Iris pigment epithelial cell (primary cell): ENCODE data around the gene OR51S1.
A peak's percentile ranks its signal among the peaks of the same experiment; 100 is the strongest.
"Not testable (repeated sequence)": the region's sequence is repeated elsewhere in the genome, so short reads cannot be mapped to it uniquely, and the experiment has no call there.

ENCODE experiments used
- DNase-seq: peaks from one replicate; pipeline ENCODE4 v3.0.0-alpha.2; 2011; ENCODE audit warnings: low read depth

Gene OR51S1

DNA sequence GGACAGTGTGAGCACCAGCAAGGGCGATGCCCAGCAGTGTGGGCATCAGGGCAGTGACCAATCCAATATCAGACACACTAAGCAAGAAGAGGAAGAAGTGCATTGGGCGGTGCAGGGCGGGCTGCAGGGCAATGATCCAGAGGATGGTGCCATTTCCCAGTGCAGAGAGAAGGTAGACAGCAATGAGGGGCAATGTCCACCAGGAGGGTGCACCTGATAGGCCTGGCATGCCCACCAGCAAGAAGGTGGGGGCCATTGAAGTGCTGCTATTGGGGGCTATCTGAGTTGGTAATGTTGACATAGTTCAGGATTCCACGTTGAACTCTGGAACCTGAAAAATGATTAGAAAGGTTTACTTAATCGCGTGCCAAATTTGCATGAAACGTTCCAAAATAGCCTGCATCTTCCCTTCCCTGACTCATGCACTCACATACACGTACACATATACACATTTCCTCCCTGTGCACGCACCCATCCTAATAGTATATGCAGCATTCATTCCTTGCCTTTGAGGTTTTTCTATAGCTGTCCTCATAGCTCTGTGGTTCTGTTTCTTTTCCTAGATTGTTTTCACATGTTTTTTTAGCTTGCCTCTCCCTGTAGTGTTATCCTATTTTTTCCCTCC is at the start of gene OR51S1:
Gene OR51S1 (minus strand): TSS at position 301 of the 625 bp plus-strand sequence. CDS start 0 bp downstream, at position 301.
- DNase-seq, result no peak

DNA sequence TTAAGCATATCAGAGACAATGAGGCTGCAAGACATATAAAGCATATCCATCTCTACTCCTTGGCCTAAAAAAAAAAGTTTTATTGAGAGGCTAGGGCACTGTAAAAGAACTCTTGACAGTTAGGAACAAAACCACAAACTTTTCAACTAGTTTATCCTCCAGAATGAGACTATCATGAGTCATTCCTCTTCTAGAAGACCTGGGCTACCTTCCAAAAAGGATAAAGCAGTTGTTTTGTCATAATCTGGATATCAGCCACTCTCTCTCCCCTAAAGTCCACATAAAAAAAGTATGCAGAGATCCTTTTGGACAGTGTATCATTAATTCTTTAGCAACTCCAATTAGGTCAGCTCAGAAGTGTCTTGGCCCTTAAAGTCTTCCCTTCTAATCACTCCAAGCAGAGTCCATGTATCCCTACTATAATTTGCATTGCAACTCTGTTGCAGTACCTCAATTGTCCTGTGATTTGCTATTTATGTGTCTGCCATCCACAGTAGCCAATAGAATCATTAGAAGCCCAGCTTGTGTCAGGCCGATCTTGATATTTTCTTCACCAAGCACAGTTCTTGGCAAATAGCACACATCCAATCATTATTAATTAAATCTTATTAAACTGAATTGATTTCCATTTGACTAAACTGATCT is 43.1 kb upstream of the OR51S1 start:
- DNase-seq, result peak; percentile 89

DNA sequence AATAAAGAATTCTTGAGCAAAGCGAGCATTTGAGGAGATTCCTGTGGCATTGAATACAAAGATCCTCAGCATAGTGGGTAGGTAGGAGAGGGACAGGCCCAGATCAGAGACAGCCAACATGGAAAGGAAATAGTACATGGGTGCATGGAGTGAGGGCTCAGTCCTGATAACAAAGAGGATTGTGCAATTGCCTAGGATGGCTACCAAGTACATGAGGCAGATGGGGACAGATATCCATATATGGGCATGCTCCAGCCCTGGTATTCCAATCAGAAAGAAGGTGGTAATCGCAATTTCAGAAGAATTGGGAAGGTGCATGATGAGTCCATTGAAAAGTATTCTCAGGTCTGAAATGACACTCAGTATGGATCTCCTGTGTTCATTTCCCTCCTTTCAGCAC is 41.3 kb upstream of the OR51S1 start:
- peak; percentile 22 for DNase-seq

- peak; percentile 14 for DNase-seq
Measured at GRCh38 chr11:4887591-4887990, 38.6 kb upstream of the OR51S1 start.

DNA sequence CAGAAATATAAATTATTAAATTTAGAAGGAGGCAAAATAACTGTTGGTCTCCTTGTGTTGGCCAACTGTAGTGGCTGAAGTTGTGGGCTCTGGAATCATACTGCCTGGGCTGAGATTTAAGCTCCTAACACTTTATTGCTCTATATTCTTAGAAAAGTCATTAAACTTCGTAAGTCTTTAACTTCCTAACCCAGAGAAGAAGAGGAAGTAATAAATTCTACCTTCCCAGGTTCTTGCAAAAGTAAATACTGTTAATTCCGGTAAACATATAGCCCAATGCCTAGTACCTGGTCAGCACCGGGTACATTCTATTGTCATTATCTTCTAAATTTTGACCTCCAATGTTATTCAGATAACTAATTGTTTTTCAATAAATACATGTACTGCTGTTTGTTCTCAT is 37.2 kb upstream of the OR51S1 start:
- DNase-seq, result no peak

- peak; percentile 9 for DNase-seq
Measured at GRCh38 chr11:4884361-4884760, 35.4 kb upstream of the OR51S1 start.

- DNase-seq, result no peak
Measured at GRCh38 chr11:4882543-4882942, 33.5 kb upstream of the OR51S1 start.

GRCh38 chr11:4881860-4882500 is 33.0 kb upstream of the OR51S1 start, which contains the start of gene OR51T1:
Gene OR51T1, plus strand, starts transcription at chr11:4881900. Its CDS starts 0 bp downstream, at chr11:4881900.
- peak; percentile 36 for DNase-seq

- DNase-seq, result no peak
Measured at GRCh38 chr11:4881188-4881587, 32.2 kb upstream of the OR51S1 start.

- no peak for DNase-seq
Measured at GRCh38 chr11:4865855-4866254, 16.8 kb upstream of the OR51S1 start.

GRCh38 chr11:4863876-4864275 is 14.9 kb upstream of the OR51S1 start:
- no peak for DNase-seq

- no peak for DNase-seq
Measured at GRCh38 chr11:4862447-4863236, 13.6 kb upstream of the OR51S1 start.

- not testable (repeated sequence) for DNase-seq
Measured at GRCh38 chr11:4854286-4854685, 5.3 kb upstream of the OR51S1 start.

GRCh38 chr11:4851033-4851432 is 2.0 kb upstream of the OR51S1 start:
- peak; percentile 44 for DNase-seq

DNA sequence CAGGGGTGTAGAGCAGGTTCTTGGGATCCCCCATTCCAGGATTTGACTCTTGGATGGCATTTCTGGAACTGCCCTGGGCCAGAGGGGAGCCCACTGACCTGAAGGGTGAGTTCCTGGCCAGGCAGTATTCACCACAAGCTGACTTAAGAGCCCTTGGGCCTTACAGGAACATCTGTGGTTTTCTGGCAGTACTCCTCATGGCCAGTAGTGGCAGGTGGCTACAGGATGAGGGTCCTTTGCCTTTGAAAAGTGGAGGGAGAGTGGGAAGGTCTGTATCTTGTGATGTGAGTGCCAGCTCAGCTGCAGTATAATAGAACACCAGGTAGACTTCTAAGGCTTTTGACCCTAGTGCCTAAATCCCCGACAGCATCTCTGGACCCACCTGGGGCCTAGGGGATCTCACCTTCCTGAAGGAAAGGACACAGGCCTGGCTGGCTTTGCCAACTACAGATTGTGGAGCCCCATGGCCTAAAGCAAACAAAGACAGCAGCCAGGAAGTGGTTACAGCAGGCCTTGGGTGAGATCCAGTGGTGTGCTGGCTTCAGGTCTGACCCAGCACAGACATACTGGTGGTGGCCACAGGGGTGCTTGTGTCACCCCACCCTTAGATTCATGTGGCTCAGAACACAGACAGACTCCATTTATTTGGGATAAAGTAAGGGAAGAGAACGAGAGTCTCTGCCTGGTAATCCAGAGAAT is 9.0 kb downstream of the OR51S1 start:
- no peak for DNase-seq

GRCh38 chr11:4830909-4831308 is 18.1 kb downstream of the OR51S1 start:
- no peak for DNase-seq

GRCh38 chr11:4830346-4830745 is 18.7 kb downstream of the OR51S1 start:
- DNase-seq, result no peak

DNA sequence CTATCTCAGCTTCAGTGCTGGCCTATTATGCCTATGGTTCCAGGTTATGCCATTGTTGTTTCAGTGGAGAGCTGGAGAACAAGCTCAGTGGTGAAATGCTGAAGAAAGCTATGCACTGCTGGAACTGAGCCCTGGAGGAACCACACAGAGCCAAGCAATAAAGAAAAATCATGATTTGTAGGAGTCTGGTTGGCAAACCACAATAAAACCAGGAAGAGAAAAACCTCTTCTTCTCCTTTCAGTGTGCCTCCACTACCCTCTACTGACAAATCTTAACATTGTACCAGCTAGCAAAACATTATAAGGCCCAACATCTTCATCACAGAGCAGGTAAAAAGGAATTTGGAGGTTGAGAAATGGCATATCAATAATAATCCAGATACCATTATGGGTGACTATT is 22.6 kb downstream of the OR51S1 start:
- peak; percentile 6 for DNase-seq

DNA sequence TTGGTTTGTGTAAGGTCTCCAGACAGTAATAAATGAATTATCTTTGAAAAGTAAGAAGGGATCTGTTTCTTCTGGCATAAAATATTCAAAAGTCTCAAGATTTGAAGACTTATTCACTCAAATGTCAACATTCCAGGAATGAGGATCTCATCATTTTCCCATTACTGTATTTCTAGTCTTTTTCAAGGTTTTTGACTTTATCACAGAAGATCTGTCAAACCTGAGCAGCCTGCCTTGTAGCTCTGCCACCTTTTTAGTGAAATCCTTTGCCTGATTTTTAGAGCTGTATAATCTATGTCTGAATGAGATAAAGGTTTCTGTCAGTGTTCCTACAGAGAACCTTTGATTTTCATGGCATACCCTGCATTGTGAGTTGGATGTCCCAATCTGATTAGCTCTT is 23.9 kb downstream of the OR51S1 start:
- no peak for DNase-seq

GRCh38 chr11:4821021-4821420 is 28.0 kb downstream of the OR51S1 start, which contains the start of gene OR51F2:
Gene OR51F2, plus strand, starts transcription at chr11:4821321. Its CDS starts 101 bp downstream, at chr11:4821422.
- DNase-seq, result no peak

DNA sequence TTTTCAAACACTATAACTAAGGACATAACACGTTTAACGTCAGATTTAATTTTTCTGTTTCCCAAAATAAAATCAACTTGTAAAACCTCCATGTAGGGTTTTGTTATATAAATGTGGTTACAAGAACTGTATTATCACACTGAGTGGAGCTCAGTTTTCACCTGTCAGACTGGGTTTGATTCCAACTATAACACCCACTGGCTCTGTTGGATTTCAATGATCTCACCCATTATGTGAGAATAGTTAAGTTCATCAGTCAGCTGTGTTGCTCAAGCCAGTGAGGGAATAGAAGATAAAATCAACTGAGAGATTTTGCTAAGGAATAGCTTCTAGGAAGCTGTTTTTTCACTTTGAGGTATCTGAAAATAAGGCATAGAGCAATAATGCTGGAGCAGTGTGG is 39.8 kb downstream of the OR51S1 start:
- DNase-seq, result no peak

DNA sequence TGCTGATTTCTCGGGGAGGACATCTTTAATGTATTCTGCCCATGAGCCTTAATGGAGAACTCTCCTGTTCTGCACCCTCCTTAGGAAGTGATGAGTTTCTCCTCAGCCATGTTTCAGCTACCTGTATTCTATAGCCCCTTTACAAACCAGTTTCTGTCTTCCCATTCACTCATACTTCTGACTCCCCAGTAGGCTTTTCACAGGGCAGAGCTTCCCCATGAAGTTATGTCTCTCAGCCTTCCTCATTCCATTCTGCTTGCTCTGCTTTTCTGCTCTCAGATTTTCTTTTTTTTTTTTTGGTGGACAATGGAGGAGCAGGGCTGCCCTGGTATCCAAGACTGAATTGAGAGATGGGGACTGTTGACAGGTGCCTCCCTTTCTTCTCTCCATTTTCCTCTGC is 40.5 kb downstream of the OR51S1 start:
- no peak for DNase-seq
